GM19438 (cell line): Measurements from ENCODE around the gene RPS2.

ENCODE experiments used
- ATAC-seq: cut with Tn5 transposase; IDR thresholded peaks from one replicate; pipeline ENCODE4 v1.9.1; 2021; ENCODE audit warnings: low read depth; ENCODE audit not compliant: unreplicated experiment

RPS2 gene

GRCh38 chr16:1982991-1983543 lies 18.4 kb upstream of the RPS2 start:
- no peak for ATAC-seq

- no peak for ATAC-seq
These were observed 17.4 kb upstream of the RPS2 start for GRCh38 chr16:1982013-1982433.

GRCh38 chr16:1981398-1981836 lies 16.8 kb upstream of the RPS2 start, which contains the start of gene NOXO1:
TSS of gene NOXO1 (minus strand) at chr16:1981469. CDS start at chr16:1981179, 290 bp downstream.
- no peak for ATAC-seq

GRCh38 chr16:1980770-1981087 lies 16.1 kb upstream of the RPS2 start:
- ATAC-seq: no peak

- no peak for ATAC-seq
These were observed 15.6 kb upstream of the RPS2 start for GRCh38 chr16:1980030-1980769.

- ATAC-seq: no peak
These were observed 14.8 kb upstream of the RPS2 start for GRCh38 chr16:1979271-1980029.

GRCh38 chr16:1978476-1979120 lies 14.0 kb upstream of the RPS2 start:
- ATAC-seq: no peak

- ATAC-seq: no peak
These were observed 13.2 kb upstream of the RPS2 start for GRCh38 chr16:1977875-1978268.

GRCh38 chr16:1976951-1977874 lies 12.6 kb upstream of the RPS2 start:
- ATAC-seq: no peak

- no peak for ATAC-seq
These were observed 11.5 kb upstream of the RPS2 start for GRCh38 chr16:1976216-1976520.

GRCh38 chr16:1975432-1976215 lies 11.0 kb upstream of the RPS2 start:
- ATAC-seq: no peak

- ATAC-seq: no peak
These were observed 9.8 kb upstream of the RPS2 start for GRCh38 chr16:1974157-1975070.

- no peak for ATAC-seq
These were observed 9.0 kb upstream of the RPS2 start for GRCh38 chr16:1973461-1974156.

- no peak for ATAC-seq
These were observed 7.9 kb upstream of the RPS2 start for GRCh38 chr16:1972490-1972877.

GRCh38 chr16:1971796-1972489 lies 7.3 kb upstream of the RPS2 start, which contains the start of gene TBL3:
TSS of gene TBL3 (plus strand) at chr16:1972053. CDS start at chr16:1972165, 112 bp downstream.
- ATAC-seq: peak; percentile 61

GRCh38 chr16:1968146-1968953 lies 3.7 kb upstream of the RPS2 start:
- no peak for ATAC-seq
